ENCODE measurements around the gene HRAS. TPM values are rescaled to one million over a fixed set of nuclear protein-coding genes. Genes with fewer than 3 reads are reported as not detected.
A peak's percentile ranks its signal among the peaks of the same experiment; 100 is the strongest.

The HRAS gene
- total and polyA plus RNA-seq, 2 donors (not counting 1 experiment from before 2014, with no cell fraction given): 63.5 to 86.0 TPM

DNA sequence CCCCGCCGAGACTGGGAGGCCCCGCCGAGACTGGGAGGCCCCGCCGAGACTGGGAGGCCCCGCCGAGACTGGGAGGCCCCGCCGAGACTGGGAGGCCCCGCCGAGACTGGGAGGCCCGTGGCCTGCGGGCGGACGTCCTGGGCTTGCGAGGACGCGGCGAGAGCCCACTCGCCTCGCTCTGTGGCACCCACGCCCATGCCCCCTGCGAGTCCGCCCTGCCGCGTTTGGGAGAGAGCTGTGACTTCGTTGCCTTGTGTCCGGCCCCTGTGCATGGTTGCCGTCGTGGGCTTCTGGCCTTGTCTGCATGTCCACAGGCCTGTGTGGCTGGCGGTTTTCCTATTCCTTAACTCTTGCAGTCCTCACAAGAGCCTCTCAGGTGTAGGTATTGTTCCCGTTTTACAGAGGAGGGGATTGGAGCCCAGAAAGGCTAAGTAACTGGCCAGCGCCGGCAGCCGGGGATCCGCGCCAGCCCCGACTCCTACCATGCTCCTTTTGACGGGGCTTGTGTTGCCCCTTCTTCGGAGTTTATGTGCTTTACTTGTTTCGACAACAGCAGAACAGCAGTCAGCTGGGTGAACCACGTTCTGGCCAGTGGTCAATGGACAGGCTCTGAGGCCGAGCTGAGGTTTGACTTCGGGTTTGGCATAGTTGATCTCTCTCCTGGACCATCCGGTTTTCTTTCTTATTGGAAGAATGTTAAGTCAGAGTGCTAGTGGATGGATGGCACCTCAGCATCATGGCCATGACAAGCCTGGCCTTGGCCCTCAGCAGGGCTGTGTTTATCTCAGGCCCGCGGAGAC is 41.6 kb upstream of the HRAS start:
- H3K4me3 Mint-ChIP-seq: peak overlapping the region; percentile 89
- H3K9me3 Mint-ChIP-seq (ENCODE audit: insufficient read depth): no peaks in the 10 kb centered on the region
- H3K4me1 Mint-ChIP-seq: peaks cover 46% of the 10 kb centered on the region
- Histone ChIP-seq H3K27ac (ENCODE audit: low read length in 2 of 2) (peak overlapping the region in 1 of 2 donors; percentile 68), H3K9ac (ENCODE audit: low read length) (peak overlapping the region; percentile 85), H3K27me3 (replicated peaks in 1 of 4; ENCODE audit: control extremely low read depth in 1 of 4, control insufficient read depth in 3 of 4, insufficient read depth in 4 of 4, low read length in 3 of 4) (peaks cover 0 to 16% (median 7%) of the 10 kb centered on the region in 4 experiments), H3K4me1 (ENCODE audit: control insufficient read depth in 2 of 2, insufficient read depth in 2 of 2, low read length in 2 of 2) (peaks cover 30 to 44% of the 10 kb centered on the region in 2 donors), H2AFZ (ENCODE audit: insufficient read depth, low read depth, low read length, poor library complexity, severe bottlenecking) (peak overlapping the region; percentile 95), H3K9me3 (ENCODE audit: control extremely low read depth in 1 of 3, control insufficient read depth in 2 of 3, insufficient read depth in 1 of 3, low read length in 2 of 3) (peaks cover 0 to 3% (median 0%) of the 10 kb centered on the region in 3 donors), H3K79me2 (ENCODE audit: control insufficient read depth, insufficient read depth, low read length) (peaks cover 53% of the 10 kb centered on the region), H4K20me1 (ENCODE audit: control insufficient read depth, insufficient read depth, low read length, poor library complexity, severe bottlenecking) (peaks cover 61% of the 10 kb centered on the region), H3K4me2 (replicated peaks; ENCODE audit: low read depth, low read length, poor library complexity, severe bottlenecking) (peak overlapping the region; percentile 95), H3K36me3 (replicated peaks in 1 of 2; ENCODE audit: control extremely low read depth in 1 of 2, control insufficient read depth in 1 of 2, extremely low read depth in 1 of 2, insufficient read depth in 2 of 2, low read length in 1 of 2) (peaks cover 1 to 6% of the 10 kb centered on the region in 2 experiments), H3K4me3 (ENCODE audit: control extremely low read depth in 1 of 5, extremely low read depth in 1 of 5, insufficient read depth in 1 of 5, low read depth in 2 of 5, low read length in 4 of 5) (peak overlapping the region; percentile 65 to 95 (median 77))
- 7% methylated on average over 40 of the region's 48 CpGs for WGBS (ENCODE audit: insufficient coverage)
- DNase-seq: peak; percentile 45
- H3K27ac Mint-ChIP-seq: peak overlapping the region; percentile 61
- peaks cover 15% of the 10 kb centered on the region for H3K27me3 Mint-ChIP-seq
- ATAC-seq (ENCODE audit: low read depth): no peak
- TF ChIP-seq, protein P1, sequence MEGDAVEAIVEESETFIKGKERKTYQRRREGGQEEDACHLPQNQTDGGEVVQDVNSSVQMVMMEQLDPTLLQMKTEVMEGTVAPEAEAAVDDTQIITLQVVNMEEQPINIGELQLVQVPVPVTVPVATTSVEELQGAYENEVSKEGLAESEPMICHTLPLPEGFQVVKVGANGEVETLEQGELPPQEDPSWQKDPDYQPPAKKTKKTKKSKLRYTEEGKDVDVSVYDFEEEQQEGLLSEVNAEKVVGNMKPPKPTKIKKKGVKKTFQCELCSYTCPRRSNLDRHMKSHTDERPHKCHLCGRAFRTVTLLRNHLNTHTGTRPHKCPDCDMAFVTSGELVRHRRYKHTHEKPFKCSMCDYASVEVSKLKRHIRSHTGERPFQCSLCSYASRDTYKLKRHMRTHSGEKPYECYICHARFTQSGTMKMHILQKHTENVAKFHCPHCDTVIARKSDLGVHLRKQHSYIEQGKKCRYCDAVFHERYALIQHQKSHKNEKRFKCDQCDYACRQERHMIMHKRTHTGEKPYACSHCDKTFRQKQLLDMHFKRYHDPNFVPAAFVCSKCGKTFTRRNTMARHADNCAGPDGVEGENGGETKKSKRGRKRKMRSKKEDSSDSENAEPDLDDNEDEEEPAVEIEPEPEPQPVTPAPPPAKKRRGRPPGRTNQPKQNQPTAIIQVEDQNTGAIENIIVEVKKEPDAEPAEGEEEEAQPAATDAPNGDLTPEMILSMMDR (IDR thresholded peaks at IDR 0.05): no peak
- TF ChIP-seq EZH2 (IDR thresholded peaks at IDR 0.05; ENCODE audit: borderline replicate concordance, insufficient read depth, low read depth, low read length, poor library complexity, severe bottlenecking): no peak
- ChIA-PET CTCF (interaction anchor here (1.3 to 2.3 kb wide), 2 partner anchors 9 to 22 kb away, joined by 3 to 4 read pairs; no protein-coding TSS in a partner anchor), POLR2A (interaction anchor here (1.8 to 1.9 kb wide), 2 partner anchors 22 to 145 kb away, joined by 4 to 18 read pairs; no protein-coding TSS in a partner anchor)
- intact Hi-C loops (cut with micrococcal nuclease): loop anchor here (1.0 to 10.0 kb wide), 5 partner anchors 9 to 808 kb away; partner anchors contain the start of genes BRSK2 and LRRC56

All from B cell (primary cell).